ENCODE data around the gene IGF2BP2. TPM values are rescaled to one million over a fixed set of nuclear protein-coding genes. Genes with fewer than 3 reads are reported as not detected.

IGF2BP2 gene
- total RNA-seq, 1 experiment from 2014 or later, result 97.8 TPM

DNA sequence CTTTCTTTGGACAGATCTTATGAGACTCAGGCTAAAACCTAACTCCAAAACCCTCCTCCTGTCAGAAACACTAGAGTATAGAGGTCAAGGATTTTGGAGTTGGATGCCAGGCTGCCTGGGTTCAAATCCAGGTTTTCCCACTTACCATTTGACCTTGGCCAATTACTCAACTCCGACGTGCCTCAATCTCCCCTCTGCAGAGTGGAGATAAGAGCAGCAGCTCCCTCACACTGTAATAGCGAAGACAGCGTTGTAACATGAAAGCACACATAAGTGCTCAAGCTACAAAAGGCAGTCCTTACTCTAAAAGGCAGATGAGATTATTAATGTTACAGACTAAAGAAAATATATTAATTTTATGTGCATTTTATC lies 90.1 kb downstream of the IGF2BP2 start:
- in situ Hi-C loops (cut with HindIII; ENCODE audit: low pct_unique_long_range_greater_than_20kb, low sequenced_read_pairs), result no loop called here

DNA sequence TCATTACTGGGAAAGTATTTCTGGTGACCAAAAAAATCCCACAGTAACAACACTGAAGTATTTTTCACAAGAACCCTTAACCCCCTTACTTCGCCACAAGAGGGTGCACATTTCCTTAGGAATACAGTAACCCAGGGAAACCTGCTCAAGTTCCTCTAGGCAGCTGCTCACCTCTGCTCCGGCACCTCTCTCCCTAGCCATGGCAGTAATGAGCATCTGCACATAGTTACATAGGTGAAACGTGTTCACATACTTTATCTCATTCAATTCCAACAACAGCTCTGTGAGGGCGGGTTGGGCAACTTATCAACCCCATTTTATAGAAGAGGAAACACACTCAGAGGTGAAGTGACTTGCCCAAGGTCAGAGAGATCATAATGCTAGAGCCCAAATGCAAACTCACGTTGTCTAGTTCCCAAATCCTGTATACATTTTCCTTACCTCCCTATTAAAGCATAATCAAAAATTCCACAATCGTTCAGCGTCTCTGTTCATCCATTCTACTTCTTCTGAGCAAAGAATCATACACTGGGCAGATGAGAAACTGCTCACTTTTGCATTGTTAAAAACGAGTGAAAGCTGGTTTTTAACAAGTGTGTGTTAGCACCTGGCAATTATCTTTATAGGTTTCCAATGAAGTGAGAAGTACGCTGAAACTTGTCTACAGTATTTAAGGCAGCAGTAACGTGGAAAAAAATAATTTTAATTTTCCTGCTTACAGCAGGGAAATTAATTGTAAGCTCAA lies 90.7 kb downstream of the IGF2BP2 start:
- BruUV-seq (replicated peaks), result no TSS peak
- no peaks in the 10 kb centered on the region for H3K36me3 ChIP-seq (ENCODE audit: control insufficient read depth, insufficient read depth, low read length)
- POLR2A ChIA-PET, result interaction anchor here (0.6 kb wide), 1 partner anchor 186 kb away, joined by 3 read pairs; no protein-coding TSS in a partner anchor
- no peaks in the 10 kb centered on the region for H3K27me3 ChIP-seq (ENCODE audit: control insufficient read depth, insufficient read depth, low read length)
- CTCF ChIA-PET, result interaction anchor here (0.6 to 3.9 kb wide), 10 partner anchors 12 to 209 kb away, joined by 3 to 20 read pairs (median 4); no protein-coding TSS in a partner anchor
- H3K4me3 ChIP-seq (ENCODE audit: low read depth in 2 of 2, low read length in 2 of 2), result peak overlapping the region in 1 of 2 experiments; percentile 1; a peak in 1 of 4 replicates
- in situ Hi-C loops (cut with HindIII; ENCODE audit: low pct_unique_long_range_greater_than_20kb, low sequenced_read_pairs), result no loop called here
- H3K9me3 ChIP-seq (ENCODE audit: control insufficient read depth, insufficient read depth, low read depth, low read length), result no peaks in the 10 kb centered on the region
- TF ChIP-seq, protein P1, sequence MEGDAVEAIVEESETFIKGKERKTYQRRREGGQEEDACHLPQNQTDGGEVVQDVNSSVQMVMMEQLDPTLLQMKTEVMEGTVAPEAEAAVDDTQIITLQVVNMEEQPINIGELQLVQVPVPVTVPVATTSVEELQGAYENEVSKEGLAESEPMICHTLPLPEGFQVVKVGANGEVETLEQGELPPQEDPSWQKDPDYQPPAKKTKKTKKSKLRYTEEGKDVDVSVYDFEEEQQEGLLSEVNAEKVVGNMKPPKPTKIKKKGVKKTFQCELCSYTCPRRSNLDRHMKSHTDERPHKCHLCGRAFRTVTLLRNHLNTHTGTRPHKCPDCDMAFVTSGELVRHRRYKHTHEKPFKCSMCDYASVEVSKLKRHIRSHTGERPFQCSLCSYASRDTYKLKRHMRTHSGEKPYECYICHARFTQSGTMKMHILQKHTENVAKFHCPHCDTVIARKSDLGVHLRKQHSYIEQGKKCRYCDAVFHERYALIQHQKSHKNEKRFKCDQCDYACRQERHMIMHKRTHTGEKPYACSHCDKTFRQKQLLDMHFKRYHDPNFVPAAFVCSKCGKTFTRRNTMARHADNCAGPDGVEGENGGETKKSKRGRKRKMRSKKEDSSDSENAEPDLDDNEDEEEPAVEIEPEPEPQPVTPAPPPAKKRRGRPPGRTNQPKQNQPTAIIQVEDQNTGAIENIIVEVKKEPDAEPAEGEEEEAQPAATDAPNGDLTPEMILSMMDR (IDR thresholded peaks at IDR 0.05), result peak; percentile 88
- TF ChIP-seq POLR2AphosphoS5 (IDR thresholded peaks at IDR 0.05; ENCODE audit: low read depth, low read length), result peak; percentile 35; the same call in 1 of the 2 replicates
- TF ChIP-seq, protein P2, sequence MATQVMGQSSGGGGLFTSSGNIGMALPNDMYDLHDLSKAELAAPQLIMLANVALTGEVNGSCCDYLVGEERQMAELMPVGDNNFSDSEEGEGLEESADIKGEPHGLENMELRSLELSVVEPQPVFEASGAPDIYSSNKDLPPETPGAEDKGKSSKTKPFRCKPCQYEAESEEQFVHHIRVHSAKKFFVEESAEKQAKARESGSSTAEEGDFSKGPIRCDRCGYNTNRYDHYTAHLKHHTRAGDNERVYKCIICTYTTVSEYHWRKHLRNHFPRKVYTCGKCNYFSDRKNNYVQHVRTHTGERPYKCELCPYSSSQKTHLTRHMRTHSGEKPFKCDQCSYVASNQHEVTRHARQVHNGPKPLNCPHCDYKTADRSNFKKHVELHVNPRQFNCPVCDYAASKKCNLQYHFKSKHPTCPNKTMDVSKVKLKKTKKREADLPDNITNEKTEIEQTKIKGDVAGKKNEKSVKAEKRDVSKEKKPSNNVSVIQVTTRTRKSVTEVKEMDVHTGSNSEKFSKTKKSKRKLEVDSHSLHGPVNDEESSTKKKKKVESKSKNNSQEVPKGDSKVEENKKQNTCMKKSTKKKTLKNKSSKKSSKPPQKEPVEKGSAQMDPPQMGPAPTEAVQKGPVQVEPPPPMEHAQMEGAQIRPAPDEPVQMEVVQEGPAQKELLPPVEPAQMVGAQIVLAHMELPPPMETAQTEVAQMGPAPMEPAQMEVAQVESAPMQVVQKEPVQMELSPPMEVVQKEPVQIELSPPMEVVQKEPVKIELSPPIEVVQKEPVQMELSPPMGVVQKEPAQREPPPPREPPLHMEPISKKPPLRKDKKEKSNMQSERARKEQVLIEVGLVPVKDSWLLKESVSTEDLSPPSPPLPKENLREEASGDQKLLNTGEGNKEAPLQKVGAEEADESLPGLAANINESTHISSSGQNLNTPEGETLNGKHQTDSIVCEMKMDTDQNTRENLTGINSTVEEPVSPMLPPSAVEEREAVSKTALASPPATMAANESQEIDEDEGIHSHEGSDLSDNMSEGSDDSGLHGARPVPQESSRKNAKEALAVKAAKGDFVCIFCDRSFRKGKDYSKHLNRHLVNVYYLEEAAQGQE (IDR thresholded peaks at IDR 0.05; ENCODE audit: insufficient read depth in 1 of 2, low read depth in 2 of 2, low read length in 1 of 2), result no peak
- ATAC-seq (peak; percentile 90), DNase-seq (ENCODE audit: low read depth, low spot score) (peak; percentile 81)
- peak overlapping the region; percentile 62 for H3K27ac ChIP-seq (ENCODE audit: low read length)
- H3K4me1 ChIP-seq (ENCODE audit: control insufficient read depth, insufficient read depth, low read length), result peaks cover 75% of the 10 kb centered on the region
- intact Hi-C loops (cut with micrococcal nuclease; ENCODE audit: unreplicated experiment), result loop anchor here (5.0 kb wide), 1 partner anchor 57 kb away; no protein-coding TSS in a partner anchor

More for the DNA sequence above, 90.1 kb downstream of the IGF2BP2 start:
- no peaks in the 10 kb centered on the region for H3K36me3 ChIP-seq (ENCODE audit: control insufficient read depth, insufficient read depth, low read length)
- DNase-seq (ENCODE audit: low read depth, low spot score) (no peak), ATAC-seq (no peak)
- no peak overlapping the region for H3K4me3 ChIP-seq (ENCODE audit: low read depth in 2 of 2, low read length in 2 of 2)
- H3K27me3 ChIP-seq (ENCODE audit: control insufficient read depth, insufficient read depth, low read length), result no peaks in the 10 kb centered on the region
- peaks cover 73% of the 10 kb centered on the region for H3K4me1 ChIP-seq (ENCODE audit: control insufficient read depth, insufficient read depth, low read length)
- intact Hi-C loops (cut with micrococcal nuclease; ENCODE audit: unreplicated experiment), result loop anchor here (5.0 kb wide), 2 partner anchors 57 to 83 kb away; no protein-coding TSS in a partner anchor
- no peaks in the 10 kb centered on the region for H3K9me3 ChIP-seq (ENCODE audit: control insufficient read depth, insufficient read depth, low read depth, low read length)
- ChIA-PET CTCF (interaction anchor here (0.6 to 3.9 kb wide), 6 partner anchors 11 to 172 kb away, joined by 3 to 20 read pairs (median 6); no protein-coding TSS in a partner anchor), POLR2A (interaction anchor here (0.6 to 0.7 kb wide), 2 partner anchors 110 to 186 kb away, joined by 3 to 7 read pairs; no protein-coding TSS in a partner anchor)
- TF ChIP-seq, protein P1 (IDR thresholded peaks at IDR 0.05), result no peak
- TF ChIP-seq TCF7L2 (IDR thresholded peaks at IDR 0.05; ENCODE audit: low read depth, low read length), result no peak
- no peak for TF ChIP-seq SIN3A (IDR thresholded peaks at IDR 0.05; ENCODE audit: borderline replicate concordance, insufficient read depth, low read depth, low read length)
- TF ChIP-seq POLR2AphosphoS5 (IDR thresholded peaks at IDR 0.05; ENCODE audit: low read depth, low read length), result no peak
- TF ChIP-seq, protein P2 (IDR thresholded peaks at IDR 0.05; ENCODE audit: insufficient read depth in 1 of 2, low read depth in 2 of 2, low read length in 1 of 2), result no peak
- H3K27ac ChIP-seq (ENCODE audit: low read length), result peak overlapping the region; percentile 62
- no TSS peak for BruUV-seq (replicated peaks)
